ENCODE data around the gene KRTAP5-3. TPM values are rescaled to one million over a fixed set of nuclear protein-coding genes. Genes with fewer than 3 reads are reported as not detected.

The KRTAP5-3 gene
- total and polyA plus RNA-seq, 2 experiments from 2014 or later = not detected

DNA sequence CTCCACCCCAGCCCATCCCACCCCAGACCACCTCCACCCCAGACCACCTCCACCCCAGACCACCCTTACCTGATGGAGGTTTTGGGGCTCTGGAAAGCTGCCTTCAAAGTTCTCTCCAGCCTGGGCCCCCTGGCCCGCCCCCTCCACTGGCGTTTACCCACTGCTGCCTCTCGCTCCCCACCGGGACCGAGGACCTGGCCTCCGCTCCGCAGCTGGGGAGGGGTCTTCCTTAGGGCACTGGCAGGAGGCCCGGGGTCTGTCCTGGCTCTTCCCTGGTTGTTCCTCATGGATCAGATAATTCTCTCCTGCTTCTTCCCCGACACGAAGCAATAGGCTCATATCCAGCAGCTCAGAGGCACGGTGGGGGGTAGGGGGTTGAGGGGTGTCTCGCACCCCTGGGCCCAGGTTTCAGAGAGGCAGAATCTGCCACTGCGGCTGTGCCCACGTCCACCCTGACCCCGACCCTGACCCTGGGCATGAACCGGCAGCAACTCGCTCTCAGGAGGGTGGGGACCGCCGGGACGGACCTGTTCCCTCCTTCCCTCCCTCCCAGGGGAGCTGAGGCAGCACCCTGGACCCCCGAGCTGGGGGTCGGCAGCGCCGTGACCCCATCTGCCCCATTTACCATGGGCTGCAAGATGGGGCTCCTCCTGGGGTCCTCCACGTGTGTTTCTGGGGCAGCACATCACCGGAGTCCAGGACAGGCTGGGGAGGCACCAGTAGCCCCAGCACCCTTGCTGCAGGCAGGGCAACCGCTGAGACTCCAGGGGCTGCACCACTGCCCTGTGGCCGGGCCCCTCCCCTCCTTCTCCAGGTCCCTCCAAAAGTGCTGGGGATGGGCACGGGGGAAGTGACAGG lies 34.3 kb upstream of the KRTAP5-3 start:
- Histone ChIP-seq H3K4me1 (ENCODE audit: insufficient read depth) (no peaks in the 10 kb centered on the region), H3K36me3 (replicated peaks; ENCODE audit: insufficient read depth, low read depth) (no peaks in the 10 kb centered on the region), H3K4me3 (no peak overlapping the region), H3K9me3 (ENCODE audit: low read depth) (no peaks in the 10 kb centered on the region), H3K4me2 (no peak overlapping the region), H2AFZ (no peak overlapping the region), H3K27me3 (no peaks in the 10 kb centered on the region), H4K20me1 (ENCODE audit: insufficient read depth, poor library complexity, severe bottlenecking) (no peaks in the 10 kb centered on the region), H3K9me2 (replicated peaks; ENCODE audit: insufficient read depth) (no peaks in the 10 kb centered on the region), H3K27ac (no peak overlapping the region), H3K79me2 (no peaks in the 10 kb centered on the region)
- peak; percentile 3 for DNase-seq (ENCODE audit: low spot score)
- WGBS (ENCODE audit: low lambda C conversion rate, missing lambda C conversion rate) = 89% methylated on average over 28 of the region's 29 CpGs
- TF ChIP-seq EZH2 (IDR thresholded peaks at IDR 0.05; ENCODE audit: borderline replicate concordance) = no peak

DNA sequence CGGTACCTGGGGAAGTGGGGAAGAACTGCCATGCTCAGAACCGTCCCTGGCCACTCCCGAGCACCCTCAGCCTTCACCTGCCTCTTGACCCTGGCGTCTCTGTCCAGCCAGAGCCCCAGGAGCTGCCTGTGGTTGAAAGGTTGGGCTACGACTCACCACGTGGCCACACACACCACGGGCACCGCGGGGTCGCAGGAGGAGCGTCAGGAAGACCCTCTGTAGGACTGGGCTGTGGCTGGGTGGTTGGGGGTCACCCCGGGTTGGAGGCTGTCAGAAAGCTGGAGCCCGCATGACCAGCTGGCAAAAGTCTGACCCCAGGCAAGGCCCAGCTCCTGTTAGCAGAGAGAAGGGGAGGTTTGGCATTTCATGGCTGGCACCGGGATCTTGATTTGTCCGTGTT lies 32.8 kb upstream of the KRTAP5-3 start:
- no peak for DNase-seq (ENCODE audit: low spot score)
- Histone ChIP-seq H3K27ac (no peak overlapping the region), H3K79me2 (no peaks in the 10 kb centered on the region), H3K4me1 (ENCODE audit: insufficient read depth) (no peaks in the 10 kb centered on the region), H3K36me3 (replicated peaks; ENCODE audit: insufficient read depth, low read depth) (no peaks in the 10 kb centered on the region), H3K27me3 (peaks cover 2% of the 10 kb centered on the region), H3K9me3 (ENCODE audit: low read depth) (no peaks in the 10 kb centered on the region), H3K4me2 (no peak overlapping the region), H3K9me2 (replicated peaks; ENCODE audit: insufficient read depth) (no peaks in the 10 kb centered on the region), H2AFZ (no peak overlapping the region), H3K4me3 (no peak overlapping the region), H4K20me1 (ENCODE audit: insufficient read depth, poor library complexity, severe bottlenecking) (no peaks in the 10 kb centered on the region)
- 94% methylated on average over 15 of the region's 15 CpGs for WGBS (ENCODE audit: low lambda C conversion rate, missing lambda C conversion rate)
- TF ChIP-seq EZH2phosphoT487 (IDR thresholded peaks at IDR 0.05; ENCODE audit: low read depth, severe bottlenecking, unreplicated experiment) (no peak), EZH2 (IDR thresholded peaks at IDR 0.05; ENCODE audit: borderline replicate concordance) (no peak)
- TF ChIP-seq, protein P1, sequence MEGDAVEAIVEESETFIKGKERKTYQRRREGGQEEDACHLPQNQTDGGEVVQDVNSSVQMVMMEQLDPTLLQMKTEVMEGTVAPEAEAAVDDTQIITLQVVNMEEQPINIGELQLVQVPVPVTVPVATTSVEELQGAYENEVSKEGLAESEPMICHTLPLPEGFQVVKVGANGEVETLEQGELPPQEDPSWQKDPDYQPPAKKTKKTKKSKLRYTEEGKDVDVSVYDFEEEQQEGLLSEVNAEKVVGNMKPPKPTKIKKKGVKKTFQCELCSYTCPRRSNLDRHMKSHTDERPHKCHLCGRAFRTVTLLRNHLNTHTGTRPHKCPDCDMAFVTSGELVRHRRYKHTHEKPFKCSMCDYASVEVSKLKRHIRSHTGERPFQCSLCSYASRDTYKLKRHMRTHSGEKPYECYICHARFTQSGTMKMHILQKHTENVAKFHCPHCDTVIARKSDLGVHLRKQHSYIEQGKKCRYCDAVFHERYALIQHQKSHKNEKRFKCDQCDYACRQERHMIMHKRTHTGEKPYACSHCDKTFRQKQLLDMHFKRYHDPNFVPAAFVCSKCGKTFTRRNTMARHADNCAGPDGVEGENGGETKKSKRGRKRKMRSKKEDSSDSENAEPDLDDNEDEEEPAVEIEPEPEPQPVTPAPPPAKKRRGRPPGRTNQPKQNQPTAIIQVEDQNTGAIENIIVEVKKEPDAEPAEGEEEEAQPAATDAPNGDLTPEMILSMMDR (IDR thresholded peaks at IDR 0.05; ENCODE audit: poor library complexity) = no peak

DNA sequence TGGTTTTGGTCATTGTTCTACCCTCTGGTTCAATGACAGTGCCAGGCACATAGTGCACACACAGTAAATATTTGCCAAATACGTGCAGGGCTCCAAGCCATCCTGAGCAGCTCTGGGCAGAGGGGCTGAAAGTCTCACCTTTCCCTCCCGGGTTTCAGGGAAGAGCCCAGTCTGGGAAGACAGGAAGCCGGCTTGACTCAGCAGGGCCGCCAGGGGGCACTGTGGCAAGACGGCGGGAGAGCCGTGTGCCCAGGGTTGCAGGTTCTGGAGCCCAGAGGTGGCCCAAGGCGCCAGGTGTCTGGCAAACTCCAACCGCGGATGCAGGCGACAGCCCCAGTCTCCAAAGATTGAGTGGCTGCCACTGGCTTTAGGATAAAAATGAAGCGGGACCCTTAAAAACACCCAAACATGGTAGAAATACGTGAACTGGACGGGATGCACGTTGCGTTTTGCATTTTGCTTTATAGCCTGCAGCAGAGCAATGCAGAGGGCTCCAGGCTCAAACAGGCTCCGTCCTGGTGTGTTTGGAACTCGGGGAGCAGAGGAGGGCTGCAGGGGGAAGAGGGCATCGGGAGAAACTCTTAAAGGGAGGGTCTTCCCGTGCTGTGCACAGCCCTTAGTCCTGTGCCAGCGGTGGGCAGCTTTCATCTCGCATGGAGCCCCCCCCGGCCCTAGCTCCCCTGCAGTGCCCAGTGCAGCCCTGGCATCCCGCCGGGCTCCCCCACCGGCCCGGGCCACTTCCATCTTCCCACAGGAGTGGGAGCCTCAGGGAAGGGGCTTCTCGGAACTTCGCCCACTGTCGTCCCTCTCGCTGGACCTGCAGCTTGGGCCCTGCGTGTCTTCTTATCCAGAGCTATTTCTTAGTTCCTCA lies 32.0 kb upstream of the KRTAP5-3 start:
- Histone ChIP-seq H3K4me1 (ENCODE audit: insufficient read depth) (no peaks in the 10 kb centered on the region), H3K27ac (no peak overlapping the region), H3K27me3 (peaks cover 5% of the 10 kb centered on the region), H3K79me2 (no peaks in the 10 kb centered on the region), H3K4me2 (no peak overlapping the region), H3K9me2 (replicated peaks; ENCODE audit: insufficient read depth) (no peaks in the 10 kb centered on the region), H3K9me3 (ENCODE audit: low read depth) (no peaks in the 10 kb centered on the region), H4K20me1 (ENCODE audit: insufficient read depth, poor library complexity, severe bottlenecking) (no peaks in the 10 kb centered on the region), H3K4me3 (no peak overlapping the region), H2AFZ (no peak overlapping the region), H3K36me3 (replicated peaks; ENCODE audit: insufficient read depth, low read depth) (no peaks in the 10 kb centered on the region)
- WGBS (ENCODE audit: low lambda C conversion rate, missing lambda C conversion rate) = 55% methylated on average over 29 of the region's 32 CpGs
- DNase-seq (ENCODE audit: low spot score) = peak; percentile 76
- TF ChIP-seq, protein P1 (IDR thresholded peaks at IDR 0.05; ENCODE audit: poor library complexity) = peak; percentile 74
- no peak for TF ChIP-seq EZH2phosphoT487 (IDR thresholded peaks at IDR 0.05; ENCODE audit: low read depth, severe bottlenecking, unreplicated experiment)

DNA sequence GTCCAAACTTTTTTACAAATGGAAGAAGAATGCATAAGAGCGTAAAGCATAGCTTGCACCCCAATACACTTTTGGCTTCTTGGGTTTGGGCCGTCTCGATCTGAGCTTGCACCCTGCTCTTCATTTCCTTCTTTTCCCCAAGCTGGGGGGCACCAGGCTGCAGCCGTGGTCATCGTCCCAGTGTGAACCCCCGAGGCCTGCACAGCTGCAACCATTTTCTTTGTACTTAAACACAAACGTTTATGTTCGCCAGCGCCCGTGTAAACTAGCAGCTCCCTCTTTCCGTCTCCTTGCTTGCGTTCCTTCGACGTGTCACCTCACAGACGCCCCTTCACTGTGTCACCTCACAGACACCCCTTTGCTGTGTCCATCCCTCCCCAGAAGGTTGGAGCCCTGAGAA lies 31.4 kb upstream of the KRTAP5-3 start:
- no peaks in the 10 kb centered on the region for H3K79me2 ChIP-seq
- H3K9me2 ChIP-seq (replicated peaks; ENCODE audit: insufficient read depth) = no peaks in the 10 kb centered on the region
- H3K4me1 ChIP-seq (ENCODE audit: insufficient read depth) = no peaks in the 10 kb centered on the region
- H3K4me3 ChIP-seq = no peak overlapping the region
- 75% methylated on average over 15 of the region's 15 CpGs for WGBS (ENCODE audit: low lambda C conversion rate, missing lambda C conversion rate)
- H3K27ac ChIP-seq = no peak overlapping the region
- no peak for TF ChIP-seq EZH2phosphoT487 (IDR thresholded peaks at IDR 0.05; ENCODE audit: low read depth, severe bottlenecking, unreplicated experiment)
- TF ChIP-seq, protein P1 (IDR thresholded peaks at IDR 0.05; ENCODE audit: poor library complexity) = no peak
- no peak for TF ChIP-seq EZH2 (IDR thresholded peaks at IDR 0.05; ENCODE audit: borderline replicate concordance)
- H3K4me2 ChIP-seq = no peak overlapping the region
- H3K27me3 ChIP-seq = peaks cover 5% of the 10 kb centered on the region
- H3K36me3 ChIP-seq (replicated peaks; ENCODE audit: insufficient read depth, low read depth) = no peaks in the 10 kb centered on the region
- H3K9me3 ChIP-seq (ENCODE audit: low read depth) = no peaks in the 10 kb centered on the region
- DNase-seq (ENCODE audit: low spot score) = no peak
- H2AFZ ChIP-seq = no peak overlapping the region
- no peaks in the 10 kb centered on the region for H4K20me1 ChIP-seq (ENCODE audit: insufficient read depth, poor library complexity, severe bottlenecking)

Measured in hepatocyte (in vitro differentiated cells).